ENCODE results near the gene RPL36.

RPL36 gene

DNA sequence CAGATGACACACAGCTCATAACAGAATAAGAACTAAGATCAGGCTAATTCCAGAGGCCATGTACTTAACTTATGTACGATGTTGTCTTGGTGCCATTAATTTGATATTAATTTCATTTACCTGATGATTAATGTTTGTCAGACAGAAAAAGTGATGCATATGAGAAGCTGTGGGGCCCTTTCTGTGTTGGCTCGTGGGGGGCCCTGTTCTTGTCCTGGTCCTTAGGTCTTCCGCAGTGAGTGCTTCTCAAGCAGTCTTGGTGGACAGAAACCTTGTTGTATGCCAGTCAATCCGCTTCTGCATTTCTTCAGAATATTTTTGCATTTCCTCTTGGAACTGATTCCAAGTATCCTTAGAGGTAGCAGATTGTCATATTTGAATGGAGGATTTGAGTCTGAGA, 47.0 kb upstream of the RPL36 start:
- ATAC-seq (ENCODE audit: insufficient read depth, low read depth): no peak
- H3K36me3 ChIP-seq (ENCODE audit: insufficient read depth, low read length): peaks cover 83% of the 10 kb centered on the region
- TF ChIP-seq, protein P1, sequence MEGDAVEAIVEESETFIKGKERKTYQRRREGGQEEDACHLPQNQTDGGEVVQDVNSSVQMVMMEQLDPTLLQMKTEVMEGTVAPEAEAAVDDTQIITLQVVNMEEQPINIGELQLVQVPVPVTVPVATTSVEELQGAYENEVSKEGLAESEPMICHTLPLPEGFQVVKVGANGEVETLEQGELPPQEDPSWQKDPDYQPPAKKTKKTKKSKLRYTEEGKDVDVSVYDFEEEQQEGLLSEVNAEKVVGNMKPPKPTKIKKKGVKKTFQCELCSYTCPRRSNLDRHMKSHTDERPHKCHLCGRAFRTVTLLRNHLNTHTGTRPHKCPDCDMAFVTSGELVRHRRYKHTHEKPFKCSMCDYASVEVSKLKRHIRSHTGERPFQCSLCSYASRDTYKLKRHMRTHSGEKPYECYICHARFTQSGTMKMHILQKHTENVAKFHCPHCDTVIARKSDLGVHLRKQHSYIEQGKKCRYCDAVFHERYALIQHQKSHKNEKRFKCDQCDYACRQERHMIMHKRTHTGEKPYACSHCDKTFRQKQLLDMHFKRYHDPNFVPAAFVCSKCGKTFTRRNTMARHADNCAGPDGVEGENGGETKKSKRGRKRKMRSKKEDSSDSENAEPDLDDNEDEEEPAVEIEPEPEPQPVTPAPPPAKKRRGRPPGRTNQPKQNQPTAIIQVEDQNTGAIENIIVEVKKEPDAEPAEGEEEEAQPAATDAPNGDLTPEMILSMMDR (IDR thresholded peaks at IDR 0.05; ENCODE audit: borderline replicate concordance, extremely low read depth, low read length, poor library complexity, severe bottlenecking): no peak
- TF ChIP-seq EZH2 (IDR thresholded peaks at IDR 0.05; ENCODE audit: borderline replicate concordance, low read depth, low read length, severe bottlenecking): no peak
- peaks cover 99% of the 10 kb centered on the region for H3K79me2 ChIP-seq (ENCODE audit: insufficient read depth, low read length)
- H4K20me1 ChIP-seq (ENCODE audit: insufficient read depth, low read length): peaks cover 79% of the 10 kb centered on the region
- no peak for DNase-seq
- H3K27me3 ChIP-seq (ENCODE audit: insufficient read depth, low read length, poor library complexity): no peaks in the 10 kb centered on the region
- no peak overlapping the region for H3K27ac ChIP-seq (ENCODE audit: low read length)
- no peaks in the 10 kb centered on the region for H3K4me1 ChIP-seq (ENCODE audit: insufficient read depth, low read length)
- H3K9me3 ChIP-seq (ENCODE audit: insufficient read depth, low read length, severe bottlenecking): no peaks in the 10 kb centered on the region
- no peak overlapping the region for H3K4me2 ChIP-seq (ENCODE audit: insufficient read depth, low read length)
- no peak overlapping the region for H3K4me3 ChIP-seq (ENCODE audit: low read depth in 1 of 2, low read length in 2 of 2)
- H2AFZ ChIP-seq (ENCODE audit: low read depth, low read length): no peak overlapping the region
- H3K9ac ChIP-seq (ENCODE audit: low read depth, low read length): no peak overlapping the region

DNA sequence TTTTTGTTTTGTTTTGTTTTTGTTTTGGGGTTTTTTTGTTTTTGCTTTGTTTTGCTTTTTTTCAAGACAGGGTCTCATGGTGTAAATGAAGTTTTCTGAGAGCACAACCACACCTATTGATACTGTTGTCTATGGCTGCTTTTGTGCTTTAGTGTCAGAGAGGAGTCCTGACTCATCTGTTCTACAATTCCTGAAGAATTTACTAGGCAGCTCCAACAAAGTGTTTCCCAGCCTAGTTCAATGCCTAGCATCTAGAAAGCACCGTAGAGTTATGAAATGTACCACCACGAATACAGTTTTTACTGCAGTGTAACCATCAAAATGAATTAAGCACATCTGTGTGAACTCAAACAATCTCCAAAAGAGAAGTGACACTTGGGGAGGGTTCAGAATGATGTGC, 46.1 kb upstream of the RPL36 start:
- TF ChIP-seq, protein P1 (IDR thresholded peaks at IDR 0.05; ENCODE audit: borderline replicate concordance, extremely low read depth, low read length, poor library complexity, severe bottlenecking): no peak
- TF ChIP-seq EZH2 (IDR thresholded peaks at IDR 0.05; ENCODE audit: borderline replicate concordance, low read depth, low read length, severe bottlenecking): no peak
- Histone ChIP-seq H3K27ac (ENCODE audit: low read length) (no peak overlapping the region), H3K79me2 (ENCODE audit: insufficient read depth, low read length) (peaks cover 94% of the 10 kb centered on the region), H3K9ac (ENCODE audit: low read depth, low read length) (no peak overlapping the region), H3K36me3 (ENCODE audit: insufficient read depth, low read length) (peaks cover 84% of the 10 kb centered on the region), H3K27me3 (ENCODE audit: insufficient read depth, low read length, poor library complexity) (no peaks in the 10 kb centered on the region), H3K4me3 (ENCODE audit: low read depth in 1 of 2, low read length in 2 of 2) (no peak overlapping the region), H4K20me1 (ENCODE audit: insufficient read depth, low read length) (peaks cover 70% of the 10 kb centered on the region), H3K9me3 (ENCODE audit: insufficient read depth, low read length, severe bottlenecking) (no peaks in the 10 kb centered on the region), H3K4me1 (ENCODE audit: insufficient read depth, low read length) (no peaks in the 10 kb centered on the region), H2AFZ (ENCODE audit: low read depth, low read length) (no peak overlapping the region), H3K4me2 (ENCODE audit: insufficient read depth, low read length) (no peak overlapping the region)
- no peak for ATAC-seq (ENCODE audit: insufficient read depth, low read depth)
- DNase-seq: no peak

DNA sequence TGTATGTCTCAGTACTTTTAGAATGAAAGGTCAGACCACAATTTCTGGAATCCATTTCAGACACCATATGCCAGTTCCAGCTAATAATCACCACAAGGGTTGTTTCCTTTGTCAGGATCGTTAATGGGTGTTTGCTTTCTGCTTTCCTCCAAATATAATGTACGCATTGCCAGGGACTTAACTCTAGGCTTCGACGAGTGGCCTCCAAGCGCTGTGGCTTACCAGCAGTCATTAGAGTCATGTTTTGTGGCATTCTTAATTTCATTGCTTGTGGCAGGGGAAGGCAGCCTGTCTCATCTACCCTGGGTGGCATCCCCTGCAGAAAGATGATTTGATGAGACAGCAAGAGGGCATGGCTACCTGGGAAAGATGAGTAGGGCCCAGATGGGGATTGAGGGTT, 44.7 kb upstream of the RPL36 start:
- H3K4me1 ChIP-seq (ENCODE audit: insufficient read depth, low read length): no peaks in the 10 kb centered on the region
- peaks cover 84% of the 10 kb centered on the region for H3K79me2 ChIP-seq (ENCODE audit: insufficient read depth, low read length)
- no peaks in the 10 kb centered on the region for H3K9me3 ChIP-seq (ENCODE audit: insufficient read depth, low read length, severe bottlenecking)
- no peaks in the 10 kb centered on the region for H3K27me3 ChIP-seq (ENCODE audit: insufficient read depth, low read length, poor library complexity)
- no peak for DNase-seq
- no peak overlapping the region for H3K4me3 ChIP-seq (ENCODE audit: low read depth in 1 of 2, low read length in 2 of 2)
- peaks cover 91% of the 10 kb centered on the region for H3K36me3 ChIP-seq (ENCODE audit: insufficient read depth, low read length)
- H3K27ac ChIP-seq (ENCODE audit: low read length): no peak overlapping the region
- H3K9ac ChIP-seq (ENCODE audit: low read depth, low read length): no peak overlapping the region
- no peak overlapping the region for H3K4me2 ChIP-seq (ENCODE audit: insufficient read depth, low read length)
- TF ChIP-seq, protein P1 (IDR thresholded peaks at IDR 0.05; ENCODE audit: borderline replicate concordance, extremely low read depth, low read length, poor library complexity, severe bottlenecking): no peak
- TF ChIP-seq EZH2 (IDR thresholded peaks at IDR 0.05; ENCODE audit: borderline replicate concordance, low read depth, low read length, severe bottlenecking): no peak
- no peak overlapping the region for H2AFZ ChIP-seq (ENCODE audit: low read depth, low read length)
- H4K20me1 ChIP-seq (ENCODE audit: insufficient read depth, low read length): peaks cover 61% of the 10 kb centered on the region
- no peak for ATAC-seq (ENCODE audit: insufficient read depth, low read depth)

DNA sequence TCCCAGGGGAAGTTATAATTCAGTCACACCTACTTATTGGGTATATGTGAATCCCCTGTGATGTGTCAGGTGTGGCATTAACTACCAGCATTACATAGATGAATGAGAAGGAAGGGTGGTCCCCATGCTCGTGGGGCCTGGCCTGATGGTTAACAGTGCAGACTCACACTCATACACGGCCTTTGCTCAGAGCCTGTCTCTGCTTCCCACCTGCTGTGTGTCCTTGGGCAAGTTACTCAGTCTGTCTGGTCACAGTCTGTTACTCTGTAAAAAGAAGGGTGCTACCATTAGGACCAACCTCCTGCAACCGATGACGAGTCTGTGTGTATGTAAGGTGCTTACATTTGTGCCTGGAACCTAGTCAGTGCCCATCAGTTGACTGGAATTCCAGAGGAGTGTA, 43.4 kb upstream of the RPL36 start:
- DNase-seq (no peak), ATAC-seq (ENCODE audit: insufficient read depth, low read depth) (no peak)
- Histone ChIP-seq H3K27me3 (ENCODE audit: insufficient read depth, low read length, poor library complexity) (no peaks in the 10 kb centered on the region), H3K9me3 (ENCODE audit: insufficient read depth, low read length, severe bottlenecking) (no peaks in the 10 kb centered on the region), H4K20me1 (ENCODE audit: insufficient read depth, low read length) (peaks cover 48% of the 10 kb centered on the region), H2AFZ (ENCODE audit: low read depth, low read length) (no peak overlapping the region), H3K9ac (ENCODE audit: low read depth, low read length) (no peak overlapping the region), H3K4me2 (ENCODE audit: insufficient read depth, low read length) (no peak overlapping the region), H3K27ac (ENCODE audit: low read length) (no peak overlapping the region), H3K4me3 (ENCODE audit: low read depth in 1 of 2, low read length in 2 of 2) (no peak overlapping the region), H3K79me2 (ENCODE audit: insufficient read depth, low read length) (peaks cover 72% of the 10 kb centered on the region), H3K4me1 (ENCODE audit: insufficient read depth, low read length) (no peaks in the 10 kb centered on the region), H3K36me3 (ENCODE audit: insufficient read depth, low read length) (peaks cover 91% of the 10 kb centered on the region)
- no peak for TF ChIP-seq EZH2 (IDR thresholded peaks at IDR 0.05; ENCODE audit: borderline replicate concordance, low read depth, low read length, severe bottlenecking)
- TF ChIP-seq, protein P1 (IDR thresholded peaks at IDR 0.05; ENCODE audit: borderline replicate concordance, extremely low read depth, low read length, poor library complexity, severe bottlenecking): no peak

Data from DND-41 (cell line).